ENCODE measurements around the gene MYBPHL.

The MYBPHL gene

GRCh38 chr1:109263597-109264378 lies 43.0 kb downstream of the MYBPHL start:
- DNase-seq (ENCODE audit: low read depth) = peak; percentile 72

- DNase-seq (ENCODE audit: low read depth) = no peak
These were observed 43.6 kb downstream of the MYBPHL start for GRCh38 chr1:109263234-109263596.

- DNase-seq (ENCODE audit: low read depth) = no peak
These were observed 44.4 kb downstream of the MYBPHL start for GRCh38 chr1:109262231-109263055.

GRCh38 chr1:109261578-109261977 lies 45.2 kb downstream of the MYBPHL start:
- no peak for DNase-seq (ENCODE audit: low read depth)

- no peak for DNase-seq (ENCODE audit: low read depth)
These were observed 45.8 kb downstream of the MYBPHL start for GRCh38 chr1:109261006-109261405.

GRCh38 chr1:109259674-109260557 lies 46.9 kb downstream of the MYBPHL start:
- no peak for DNase-seq (ENCODE audit: low read depth)

GRCh38 chr1:109258481-109259466 lies 48.0 kb downstream of the MYBPHL start:
- no peak for DNase-seq (ENCODE audit: low read depth)

GRCh38 chr1:109257682-109258421 lies 49.0 kb downstream of the MYBPHL start:
- DNase-seq (ENCODE audit: low read depth) = no peak

GRCh38 chr1:109256971-109257681 lies 49.7 kb downstream of the MYBPHL start:
- DNase-seq (ENCODE audit: low read depth) = no peak

GRCh38 chr1:109256085-109256484 lies 50.7 kb downstream of the MYBPHL start:
- DNase-seq (ENCODE audit: low read depth) = no peak

- no peak for DNase-seq (ENCODE audit: low read depth)
These were observed 51.1 kb downstream of the MYBPHL start for GRCh38 chr1:109255678-109256077.

GRCh38 chr1:109255097-109255651 lies 51.6 kb downstream of the MYBPHL start:
- no peak for DNase-seq (ENCODE audit: low read depth)

GRCh38 chr1:109254621-109255096 lies 52.2 kb downstream of the MYBPHL start:
- no peak for DNase-seq (ENCODE audit: low read depth)

GRCh38 chr1:109253803-109254620 lies 52.8 kb downstream of the MYBPHL start:
- DNase-seq (ENCODE audit: low read depth) = no peak

GRCh38 chr1:109252893-109253802 lies 53.7 kb downstream of the MYBPHL start:
- no peak for DNase-seq (ENCODE audit: low read depth)

GRCh38 chr1:109252167-109252892 lies 54.5 kb downstream of the MYBPHL start:
- no peak for DNase-seq (ENCODE audit: low read depth)

All from activated T-cell treated with anti-CD3 and anti-CD28 coated beads for 24 hours (primary cell).